HG03039 (cell line): Measurements from ENCODE around the gene ITPK1.

ENCODE experiments used
- ATAC-seq: cut with Tn5 transposase; IDR thresholded peaks from one replicate; pipeline ENCODE4 v1.9.1; 2021; ENCODE audit warnings: mild to moderate bottlenecking, moderate library complexity; ENCODE audit not compliant: unreplicated experiment

ITPK1 gene

GRCh38 chr14:93085911-93086310 is 29.8 kb downstream of the ITPK1 start:
- ATAC-seq = no peak

DNA sequence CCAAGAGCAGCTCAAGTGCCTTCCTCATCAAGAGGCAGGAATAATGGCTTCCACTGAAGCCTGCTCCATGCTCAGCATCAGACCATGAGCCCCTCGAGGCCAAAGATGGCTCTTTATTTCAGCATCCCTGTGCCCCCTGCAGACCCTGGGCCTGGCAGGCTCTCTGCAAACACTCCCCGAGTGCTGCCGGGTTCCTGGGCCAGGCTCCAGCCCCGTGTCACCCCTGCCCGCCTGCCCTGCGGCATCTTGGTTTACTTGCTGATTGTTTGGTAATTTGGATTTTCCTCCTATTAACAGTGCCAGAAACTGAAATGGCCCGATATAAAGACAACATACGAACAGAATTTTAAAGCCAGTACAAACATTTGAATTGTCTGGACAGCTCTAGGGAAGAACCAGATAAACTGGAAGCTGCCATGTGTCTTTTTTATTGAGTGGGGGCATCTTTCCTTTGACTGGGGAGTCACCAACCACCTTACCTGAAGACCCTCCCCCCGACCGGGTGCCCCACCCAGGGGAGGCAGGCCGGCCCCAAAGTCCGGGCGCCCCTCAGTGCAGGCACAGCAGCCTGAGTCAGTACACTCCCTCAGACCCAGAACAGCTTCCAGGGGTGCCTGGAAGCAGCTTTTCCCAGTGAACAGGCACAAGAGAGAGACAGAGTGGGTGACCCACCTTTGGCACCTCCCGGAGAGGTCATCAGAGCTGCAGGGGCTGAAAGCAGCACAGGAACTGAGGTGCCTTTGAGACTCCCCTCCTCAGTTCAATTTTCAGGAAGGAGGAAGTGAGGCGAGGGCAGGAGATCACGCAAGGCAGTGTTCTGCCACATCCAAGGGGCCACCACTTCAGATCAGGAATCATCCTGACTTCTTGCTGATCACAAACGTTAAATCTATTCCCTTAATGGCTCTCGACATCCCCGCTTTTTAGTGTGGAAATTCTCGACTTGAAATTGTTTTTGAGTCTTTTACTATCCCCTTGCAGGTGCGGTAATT is 30.6 kb downstream of the ITPK1 start:
- ATAC-seq = no peak

GRCh38 chr14:93084402-93084801 is 31.3 kb downstream of the ITPK1 start:
- no peak for ATAC-seq

DNA sequence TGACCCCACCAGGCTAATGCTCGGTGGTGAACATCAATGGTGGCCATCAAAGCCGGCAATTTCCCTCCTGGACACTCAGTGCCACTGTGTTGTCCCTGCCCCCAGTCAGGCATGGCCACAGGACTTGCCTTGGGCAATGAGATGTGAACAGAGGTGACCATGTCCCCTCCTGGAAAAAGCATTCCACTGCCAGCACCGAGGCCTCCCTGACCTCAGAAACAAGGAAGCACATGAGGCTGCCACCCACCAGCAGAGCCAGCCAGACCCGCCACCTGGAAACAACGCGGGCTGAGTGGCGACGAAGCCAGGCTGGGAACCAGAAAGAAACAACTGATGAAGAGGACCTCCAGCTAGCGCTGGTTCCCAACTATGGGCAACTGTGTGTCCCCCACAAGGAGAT is 31.8 kb downstream of the ITPK1 start:
- no peak for ATAC-seq

GRCh38 chr14:93082576-93083001 is 33.1 kb downstream of the ITPK1 start:
- ATAC-seq = no peak

DNA sequence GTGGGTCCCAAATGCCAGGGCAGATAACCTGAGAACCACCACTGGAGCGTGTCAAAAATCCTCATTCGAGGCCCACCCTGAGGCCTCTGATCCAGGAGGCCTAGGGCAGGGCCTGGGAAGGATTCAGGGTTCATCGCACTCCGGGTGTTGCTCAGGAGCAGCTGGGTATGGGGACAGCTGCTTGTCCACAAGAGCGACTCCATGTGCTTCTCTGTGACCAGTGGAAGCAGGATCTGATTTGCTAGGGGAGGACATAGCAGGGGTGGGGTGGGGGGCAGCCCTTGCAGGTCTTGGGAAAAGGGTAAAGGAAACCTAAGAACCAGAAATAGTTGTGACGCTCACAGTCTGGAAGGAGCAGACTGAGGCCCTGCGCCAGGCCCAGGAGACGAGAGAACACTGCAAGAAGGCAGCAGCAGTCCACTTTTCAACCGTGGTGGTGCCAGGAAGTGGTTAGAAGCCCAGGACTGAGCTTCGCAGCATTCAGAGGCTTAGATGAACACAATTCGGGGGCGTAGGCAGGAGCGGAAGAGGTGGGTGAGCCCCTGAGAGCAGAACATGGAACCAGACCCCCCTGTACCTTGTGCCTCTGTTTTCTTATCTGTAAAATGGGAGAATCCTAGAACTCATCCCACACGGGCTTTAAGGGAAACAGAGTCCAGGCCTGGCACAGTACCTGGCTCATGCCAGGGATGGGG is 33.7 kb downstream of the ITPK1 start:
- ATAC-seq = no peak

DNA sequence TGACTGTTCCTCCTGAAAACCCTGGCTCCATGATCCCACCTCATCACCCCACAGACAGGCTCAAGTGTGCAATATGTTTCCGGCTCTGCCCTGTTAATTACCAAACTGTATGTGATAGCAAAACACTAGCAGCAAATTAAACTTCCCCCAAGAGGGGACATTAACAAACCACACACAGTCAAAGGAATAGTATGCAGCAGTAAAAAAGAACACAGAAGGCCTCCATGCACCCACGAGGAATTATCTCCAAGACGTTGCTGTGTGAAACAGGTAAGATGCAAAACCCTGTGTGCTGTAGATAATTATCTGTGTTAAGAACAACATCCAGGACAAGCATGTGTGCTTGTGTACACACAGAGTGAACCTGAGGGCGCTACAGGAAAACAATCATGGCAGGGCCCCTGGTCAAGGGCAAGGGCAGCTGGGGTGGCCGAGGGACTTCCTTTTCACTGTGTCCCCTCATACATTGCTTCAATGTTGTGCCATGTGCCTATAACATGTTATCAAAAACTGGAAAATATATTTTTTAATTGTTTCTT is 35.8 kb downstream of the ITPK1 start:
- ATAC-seq = no peak

DNA sequence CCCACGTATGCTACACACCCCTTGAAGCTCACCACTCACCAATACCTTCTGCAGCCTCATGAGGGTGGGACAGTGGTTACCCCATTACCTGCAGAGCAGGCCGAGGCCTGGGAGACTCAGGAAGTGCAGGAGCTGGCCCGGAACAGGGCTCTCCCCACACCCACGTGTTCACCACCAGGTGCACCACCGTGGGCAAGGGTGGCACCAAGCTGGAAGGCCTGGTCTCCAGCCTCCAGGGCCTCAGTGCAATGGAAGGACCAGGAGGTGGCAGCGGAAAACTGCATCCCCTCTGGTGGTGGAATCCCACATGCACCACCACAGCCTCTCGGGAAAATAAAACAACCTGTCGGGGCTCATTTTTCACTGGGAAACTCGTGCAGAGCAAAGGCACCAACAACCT is 36.4 kb downstream of the ITPK1 start:
- ATAC-seq = no peak

DNA sequence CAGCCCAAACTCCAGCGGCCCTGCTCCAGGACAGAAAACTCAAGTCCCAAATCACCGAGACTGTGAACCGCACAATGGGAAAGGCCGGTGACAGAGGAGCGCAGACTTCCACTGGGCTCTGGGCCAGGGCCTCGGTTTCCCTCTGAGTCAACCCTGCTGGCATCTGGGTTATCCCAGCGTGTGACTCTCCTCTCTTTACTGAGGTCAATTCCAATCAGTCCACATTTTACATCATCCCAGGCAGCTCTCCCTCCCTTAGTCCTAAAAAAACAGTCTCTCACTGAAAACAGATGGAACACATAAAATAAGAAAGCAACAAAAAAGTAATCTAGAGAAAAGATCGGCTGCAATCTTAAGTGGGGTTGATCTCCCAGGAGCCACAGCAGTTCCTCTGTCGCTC is 36.9 kb downstream of the ITPK1 start:
- no peak for ATAC-seq

GRCh38 chr14:93076755-93077154 is 39.0 kb downstream of the ITPK1 start:
- ATAC-seq = no peak

- no peak for ATAC-seq
Measured at GRCh38 chr14:93075891-93076290, 39.8 kb downstream of the ITPK1 start.

DNA sequence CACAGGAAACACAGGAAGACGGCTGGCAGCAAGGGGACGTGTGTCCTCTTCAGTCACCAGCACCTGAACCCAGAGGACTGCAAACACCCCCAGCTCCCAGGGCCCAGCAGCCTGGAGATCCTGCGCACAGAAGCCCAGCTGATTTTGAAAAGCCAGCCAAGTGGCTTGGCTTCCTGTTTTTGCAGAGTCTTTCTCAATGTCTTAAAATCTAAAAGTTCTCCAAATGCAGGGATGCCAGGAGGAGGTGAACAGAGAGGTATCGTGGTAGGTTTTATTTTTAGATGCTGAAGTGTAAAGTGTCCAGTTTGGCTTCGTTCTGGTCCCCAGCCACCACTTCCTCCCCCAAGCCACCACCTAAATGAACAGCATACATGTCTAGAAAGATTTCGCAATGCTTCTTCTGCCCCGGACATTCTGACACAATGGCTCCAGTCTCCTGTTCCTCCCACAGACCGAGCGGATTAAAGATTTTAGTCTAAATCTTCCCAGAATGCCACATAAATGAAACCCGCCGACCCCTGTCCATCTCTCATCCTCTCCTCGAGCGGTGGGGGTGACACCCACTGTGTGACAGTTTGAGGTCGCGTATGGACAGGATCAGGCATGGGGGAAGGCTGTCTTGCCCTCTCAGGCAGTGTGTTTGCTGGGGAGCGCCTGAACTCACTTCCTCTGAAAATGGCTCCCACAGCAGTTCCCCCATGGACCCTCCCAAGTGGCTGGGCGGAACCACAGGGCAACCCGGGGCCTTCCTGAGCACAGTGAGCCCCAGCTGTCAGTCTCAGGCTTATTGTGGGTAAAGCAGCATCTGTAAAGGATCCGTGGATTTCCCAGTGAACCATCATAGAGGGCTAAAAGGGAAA is 41.6 kb downstream of the ITPK1 start:
- no peak for ATAC-seq

GRCh38 chr14:93073358-93073707 is 42.4 kb downstream of the ITPK1 start:
- no peak for ATAC-seq

DNA sequence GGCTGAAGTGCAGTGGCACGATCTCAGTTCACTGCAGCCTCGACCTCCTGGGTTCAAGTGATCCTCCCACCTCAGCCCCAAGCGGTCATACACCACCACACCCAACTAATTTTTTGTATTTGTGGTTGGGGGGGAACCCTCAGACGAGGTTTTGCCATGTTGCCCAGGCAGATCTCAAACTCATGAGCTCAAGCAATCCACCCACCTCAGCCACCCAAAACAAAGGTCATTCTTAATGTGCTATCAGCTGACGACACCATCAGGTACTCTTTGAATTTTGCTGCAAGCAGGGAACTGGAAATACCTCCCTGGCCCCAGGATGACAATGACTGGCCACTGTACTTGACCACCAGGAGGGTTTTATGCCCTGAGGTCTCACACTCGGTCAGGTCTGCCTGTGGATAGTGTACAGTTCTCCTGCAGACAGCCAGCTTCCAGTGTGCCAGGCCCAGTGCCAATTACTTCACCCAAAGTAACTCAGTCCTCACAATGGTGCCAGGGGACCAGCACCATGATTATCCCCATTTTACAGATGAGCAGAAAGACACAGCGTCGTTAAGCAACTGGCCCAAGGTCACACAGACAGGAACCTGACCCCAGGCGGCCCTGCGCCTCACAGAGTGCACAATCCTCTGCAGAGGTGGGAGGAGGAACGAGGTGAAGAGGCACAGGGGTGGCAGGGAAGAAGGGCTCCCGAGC is 42.9 kb downstream of the ITPK1 start:
- ATAC-seq = no peak

GRCh38 chr14:93068711-93069110 is 47.0 kb downstream of the ITPK1 start:
- ATAC-seq = no peak

GRCh38 chr14:93067088-93067487 is 48.6 kb downstream of the ITPK1 start:
- ATAC-seq = no peak

DNA sequence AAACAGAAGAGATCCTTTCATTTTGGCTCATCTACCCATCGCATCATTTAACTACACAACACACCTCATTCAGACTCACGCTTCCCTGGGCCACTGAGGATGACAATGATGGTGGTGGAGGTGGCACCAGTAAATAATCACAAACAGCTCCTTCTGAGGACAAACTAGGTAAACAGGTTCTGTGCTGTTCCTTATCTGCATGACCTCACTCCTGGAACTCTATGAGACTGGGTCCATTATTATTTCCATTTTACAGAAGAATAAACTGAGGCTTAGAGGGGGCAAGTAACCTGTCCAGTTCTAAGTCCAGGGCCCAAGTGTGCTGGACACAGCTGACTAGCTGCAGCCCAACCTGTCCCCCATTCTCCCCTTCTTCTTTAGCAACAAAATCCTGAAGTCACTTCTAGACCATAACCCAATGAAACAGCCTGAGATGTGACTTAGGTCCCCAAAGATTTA is 50.4 kb downstream of the ITPK1 start:
- ATAC-seq = no peak

DNA sequence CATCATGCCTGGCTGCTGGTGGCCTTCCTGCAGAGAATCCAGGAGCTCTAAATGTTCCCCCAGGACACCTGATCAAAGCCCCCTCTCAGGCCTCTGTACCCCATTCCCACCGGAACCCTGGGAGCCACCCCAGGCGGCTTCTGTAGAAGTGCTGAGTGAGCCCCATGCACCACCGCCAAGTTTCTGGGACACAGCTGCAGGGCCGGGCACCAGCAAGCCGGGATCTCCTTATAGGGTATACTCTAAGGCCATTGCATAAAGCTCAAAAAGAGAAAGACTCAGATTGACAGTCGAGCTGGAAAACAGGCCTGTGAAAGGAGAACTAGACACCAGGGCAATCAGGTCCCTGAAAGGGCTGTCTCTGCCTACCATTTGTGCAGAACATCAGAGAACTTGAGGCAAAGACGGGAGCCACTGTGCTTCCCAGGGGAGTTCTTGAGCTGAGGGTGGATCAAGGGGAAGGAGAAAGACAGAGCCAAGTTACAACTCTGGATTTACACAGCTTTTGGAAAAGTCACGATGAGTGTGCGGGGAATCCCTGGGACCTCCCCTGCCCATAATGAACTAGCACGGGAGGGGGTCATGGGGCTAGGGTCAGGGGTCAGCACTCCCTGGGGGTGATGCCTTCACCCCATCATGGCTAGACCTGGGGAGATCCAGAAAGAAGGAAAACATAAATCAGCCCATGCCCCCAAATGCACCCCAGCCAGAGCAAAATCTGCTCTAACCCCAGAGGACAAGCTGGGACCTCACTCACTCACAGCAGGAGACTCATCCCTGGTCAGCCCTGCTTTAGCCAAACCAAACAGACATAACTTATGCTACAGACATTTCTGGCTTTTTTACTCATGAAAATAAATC is 51.1 kb downstream of the ITPK1 start:
- ATAC-seq = no peak

GRCh38 chr14:93063393-93063792 is 52.3 kb downstream of the ITPK1 start:
- ATAC-seq = no peak
